SIG-M5 treated with dmso at 0.1 percent for 504 hours (cell line): Measurements from ENCODE around the gene OPRL1.

Source experiments
- DNase-seq: peaks from one replicate; lab custom pipeline; 2025; ENCODE audit not compliant: unreplicated experiment; lab: John Stamatoyannopoulos, UW

Gene OPRL1

GRCh38 chr20:64055893-64056638, 23.8 kb upstream of the OPRL1 start:
- no peak for DNase-seq

- no peak for DNase-seq
Observed at GRCh38 chr20:64056639-64056888, 23.3 kb upstream of the OPRL1 start.

GRCh38 chr20:64056889-64057627, 22.8 kb upstream of the OPRL1 start:
- no peak for DNase-seq

GRCh38 chr20:64057628-64058498, 22.0 kb upstream of the OPRL1 start:
- peak; percentile 64 for DNase-seq

GRCh38 chr20:64058536-64058935, 21.3 kb upstream of the OPRL1 start:
- no peak for DNase-seq

GRCh38 chr20:64062276-64062595, 17.6 kb upstream of the OPRL1 start:
- DNase-seq: no peak

GRCh38 chr20:64062596-64063388, 17.1 kb upstream of the OPRL1 start, which contains the start of gene TCEA2:
Gene TCEA2, plus strand, starts transcription at chr20:64063198. Its CDS starts 115 bp downstream, at chr20:64063313.
- peak; percentile 96 for DNase-seq

GRCh38 chr20:64063389-64064144, 16.3 kb upstream of the OPRL1 start:
- no peak for DNase-seq

- DNase-seq: no peak
Observed at GRCh38 chr20:64064145-64064698, 15.7 kb upstream of the OPRL1 start.

- no peak for DNase-seq
Observed at GRCh38 chr20:64065062-64065973, 14.6 kb upstream of the OPRL1 start.

- peak; percentile 37 for DNase-seq
Observed at GRCh38 chr20:64065974-64066343, 13.9 kb upstream of the OPRL1 start.

GRCh38 chr20:64067005-64067632, 12.8 kb upstream of the OPRL1 start:
- DNase-seq: no peak

- DNase-seq: no peak
Observed at GRCh38 chr20:64067733-64068307, 12.1 kb upstream of the OPRL1 start.

GRCh38 chr20:64068386-64069208, 11.3 kb upstream of the OPRL1 start:
- no peak for DNase-seq

- DNase-seq: no peak
Observed at GRCh38 chr20:64069209-64069613, 10.7 kb upstream of the OPRL1 start.

GRCh38 chr20:64069614-64070243, 10.2 kb upstream of the OPRL1 start:
- no peak for DNase-seq
